GM21576 (cell line): ENCODE results near the gene PPP2R3B.
"Not testable (repeated sequence)": the region's sequence is repeated elsewhere in the genome, so short reads cannot be mapped to it uniquely, and the experiment has no call there.

Experiments used
- ATAC-seq: cut with Tn5 transposase; IDR thresholded peaks from one replicate; pipeline ENCODE4 v1.9.1; 2021; ENCODE audit warnings: mild to moderate bottlenecking, moderate library complexity; ENCODE audit not compliant: unreplicated experiment

The PPP2R3B gene

DNA sequence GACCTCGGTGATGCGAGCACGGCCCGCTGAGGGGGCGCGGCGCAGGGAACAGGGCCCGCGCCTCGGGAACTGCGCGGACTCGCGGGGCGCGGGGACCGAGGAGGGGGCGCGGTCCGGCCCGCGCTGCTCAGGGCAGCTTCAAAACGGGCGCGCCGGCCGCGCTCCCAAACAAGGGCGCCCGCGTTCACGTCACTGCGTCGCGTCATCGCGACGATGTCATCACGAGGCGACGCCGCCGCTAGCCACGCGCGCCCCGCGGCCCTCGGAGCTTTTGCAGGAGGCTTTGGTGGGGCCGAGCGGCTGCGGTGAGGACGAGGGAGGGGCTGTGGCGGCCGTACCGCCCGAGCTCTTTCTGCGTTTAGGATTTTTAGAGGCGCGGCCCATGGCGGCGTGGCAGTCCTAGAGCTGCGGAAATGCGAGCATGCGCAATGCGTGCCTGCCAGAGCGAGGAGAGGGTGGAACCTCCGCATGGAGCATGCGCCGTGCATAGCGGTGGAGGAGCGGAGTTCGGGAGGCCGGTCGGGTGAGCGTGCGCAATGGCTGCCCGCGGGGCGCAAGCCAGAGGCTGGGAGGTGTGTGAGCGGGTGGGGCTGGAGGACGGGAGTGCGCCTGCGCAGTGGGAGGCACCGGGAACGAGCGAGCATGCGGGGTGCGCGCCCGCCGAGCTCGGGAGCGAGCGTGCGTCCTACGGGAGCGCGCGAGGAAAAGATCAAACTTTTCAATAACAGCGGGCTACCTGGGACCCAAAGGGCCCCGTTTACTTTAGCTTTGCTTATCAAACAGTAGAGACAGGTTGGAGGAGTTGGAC is at the start of gene PPP2R3B:
Gene PPP2R3B (minus strand): TSS at position 140 of the 808 bp plus-strand sequence. CDS start 216 bp downstream, outside the sequence.
- peak; percentile 98 for ATAC-seq

- ATAC-seq, result no peak
Observed at GRCh38 chrX:435536-436122, 48.9 kb upstream of the PPP2R3B start.

DNA sequence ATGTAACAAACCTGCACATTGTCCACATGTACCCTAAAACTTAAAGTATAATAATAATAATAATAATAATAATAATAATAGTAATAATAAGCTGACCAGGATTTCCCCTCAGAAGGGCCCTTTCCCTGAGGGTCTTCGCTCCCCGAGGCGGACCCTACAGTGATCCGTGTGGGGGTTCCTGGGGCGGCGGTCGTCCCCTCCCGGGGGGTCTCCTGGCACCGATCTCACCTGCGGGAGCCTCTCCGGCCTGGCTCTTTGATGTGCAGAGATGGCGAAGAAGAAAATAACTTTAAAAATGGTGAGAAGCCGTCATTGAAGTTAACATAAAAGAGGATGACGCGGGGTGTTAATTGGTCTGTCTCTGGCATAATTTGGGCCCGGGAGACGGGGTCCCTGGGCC is 48.2 kb upstream of the PPP2R3B start:
- no peak for ATAC-seq

DNA sequence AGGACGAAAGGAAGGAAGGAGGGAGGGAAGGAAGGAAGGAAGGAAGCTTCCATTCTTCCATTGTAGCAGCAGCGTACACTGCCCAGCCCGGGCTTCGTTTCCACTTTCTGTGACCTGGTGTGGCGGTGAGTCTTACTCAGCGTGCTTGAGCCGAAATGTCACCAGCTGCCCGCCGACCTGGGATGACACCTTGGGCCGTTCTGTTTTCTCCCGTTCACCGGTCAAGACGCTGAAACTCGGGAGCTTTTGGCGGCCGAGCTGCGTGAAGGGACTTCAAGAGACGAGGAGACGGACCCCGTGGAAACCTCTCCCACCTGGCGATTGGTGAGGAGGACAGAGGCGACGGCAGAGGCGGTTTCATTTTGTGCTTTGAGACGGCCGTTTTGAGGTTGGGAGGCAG is 47.1 kb upstream of the PPP2R3B start:
- no peak for ATAC-seq

- ATAC-seq, result not testable (repeated sequence)
Observed at GRCh38 chrX:432666-433065, 46.0 kb upstream of the PPP2R3B start.

DNA sequence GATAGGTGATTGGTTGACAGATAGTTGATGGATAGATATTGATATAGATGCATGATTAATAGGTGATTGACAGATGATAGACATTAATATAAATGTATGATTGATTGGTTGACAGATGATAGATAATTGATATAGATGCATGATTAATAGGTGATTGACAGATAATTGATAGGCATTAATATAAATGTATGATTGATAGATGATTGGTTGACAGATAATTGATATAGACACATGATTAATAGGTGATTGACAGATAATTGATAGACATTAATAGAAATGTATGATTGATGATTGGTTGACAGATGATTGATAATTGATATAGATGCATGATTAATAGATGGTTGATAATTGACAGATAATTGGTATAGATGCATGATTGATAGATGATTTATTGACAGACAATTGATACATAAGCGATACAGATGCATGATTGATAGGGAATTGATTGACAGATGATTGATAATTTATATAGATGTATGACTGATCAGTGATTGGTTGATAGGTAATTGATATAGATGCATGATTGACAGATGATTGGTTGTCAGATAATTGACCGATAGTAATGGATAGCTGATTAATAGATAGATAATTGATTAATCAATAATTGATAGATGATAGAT is 44.9 kb upstream of the PPP2R3B start:
- no peak for ATAC-seq

DNA sequence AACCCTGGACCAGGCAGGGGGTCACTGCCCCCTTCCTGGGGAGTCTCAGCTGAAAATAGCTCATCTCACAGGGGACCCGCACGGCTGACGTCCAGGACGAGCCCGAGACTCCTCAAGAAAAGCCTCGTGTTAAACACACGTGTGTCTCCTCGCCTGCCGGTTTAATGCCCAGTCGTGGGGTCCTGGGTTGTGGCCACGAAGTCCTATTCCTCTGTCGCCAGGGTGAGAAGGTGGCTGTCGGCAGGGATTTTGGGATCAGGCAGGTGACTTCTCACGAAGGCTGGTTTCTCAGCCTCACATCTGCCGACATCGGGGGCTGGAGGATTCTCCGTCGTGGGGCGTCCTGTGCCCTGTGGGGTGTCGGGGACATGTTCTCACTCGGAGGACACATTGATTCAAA is 44.3 kb upstream of the PPP2R3B start:
- no peak for ATAC-seq

DNA sequence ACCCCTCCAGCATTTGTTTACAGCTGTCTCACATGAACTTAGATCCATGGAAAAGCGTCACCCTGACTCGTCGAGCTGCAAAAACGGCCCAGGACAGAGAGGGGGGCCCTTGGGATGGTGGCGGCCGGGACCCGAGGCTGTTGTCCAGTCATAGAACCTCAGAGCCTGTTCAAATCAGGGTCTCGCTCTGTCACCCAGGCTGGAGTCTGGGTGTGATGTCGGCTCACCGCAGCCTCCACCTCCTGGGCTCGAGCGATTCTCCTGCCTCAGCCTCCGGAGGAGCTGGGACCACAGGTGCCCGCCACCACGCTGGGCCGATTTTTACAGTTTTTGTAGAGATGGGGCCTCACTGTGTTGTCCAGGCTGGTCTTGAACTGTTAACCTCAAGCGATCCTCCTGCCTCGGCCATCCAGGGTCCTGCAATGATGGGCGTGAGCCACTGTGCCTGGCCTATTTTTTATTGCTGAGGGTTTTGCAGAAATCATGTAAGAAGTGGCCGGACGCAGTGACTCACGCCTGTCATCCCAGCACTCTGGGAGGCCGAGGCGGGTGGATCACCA is 42.6 kb upstream of the PPP2R3B start:
- ATAC-seq, result no peak

- ATAC-seq, result no peak
Observed at GRCh38 chrX:427812-428725, 41.4 kb upstream of the PPP2R3B start.

DNA sequence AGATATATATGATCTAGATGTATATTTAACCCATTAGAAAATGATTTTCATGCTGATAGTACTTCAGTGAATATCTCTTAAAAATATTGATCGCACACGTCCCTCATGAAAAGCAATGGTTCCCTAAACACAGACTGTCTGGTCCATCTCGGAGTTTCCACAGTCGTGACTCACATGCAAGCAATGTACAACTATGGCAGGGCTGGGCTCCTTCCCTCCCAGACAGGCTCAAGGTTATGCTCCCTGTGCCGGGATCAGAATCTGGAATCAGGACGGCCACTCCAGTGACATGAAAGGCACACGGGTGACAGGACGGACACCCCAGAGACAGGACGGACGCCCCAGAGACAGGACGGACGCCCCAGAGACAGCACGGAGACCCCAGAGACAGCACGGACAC is 40.2 kb upstream of the PPP2R3B start:
- no peak for ATAC-seq

GRCh38 chrX:425056-425455 is 38.3 kb upstream of the PPP2R3B start:
- no peak for ATAC-seq

GRCh38 chrX:421646-422391 is 35.1 kb upstream of the PPP2R3B start:
- ATAC-seq, result no peak

- ATAC-seq, result no peak
Observed at GRCh38 chrX:420496-421223, 34.0 kb upstream of the PPP2R3B start.

GRCh38 chrX:418927-419729 is 32.4 kb upstream of the PPP2R3B start:
- ATAC-seq, result no peak

GRCh38 chrX:415498-415897 is 28.8 kb upstream of the PPP2R3B start:
- not testable (repeated sequence) for ATAC-seq

DNA sequence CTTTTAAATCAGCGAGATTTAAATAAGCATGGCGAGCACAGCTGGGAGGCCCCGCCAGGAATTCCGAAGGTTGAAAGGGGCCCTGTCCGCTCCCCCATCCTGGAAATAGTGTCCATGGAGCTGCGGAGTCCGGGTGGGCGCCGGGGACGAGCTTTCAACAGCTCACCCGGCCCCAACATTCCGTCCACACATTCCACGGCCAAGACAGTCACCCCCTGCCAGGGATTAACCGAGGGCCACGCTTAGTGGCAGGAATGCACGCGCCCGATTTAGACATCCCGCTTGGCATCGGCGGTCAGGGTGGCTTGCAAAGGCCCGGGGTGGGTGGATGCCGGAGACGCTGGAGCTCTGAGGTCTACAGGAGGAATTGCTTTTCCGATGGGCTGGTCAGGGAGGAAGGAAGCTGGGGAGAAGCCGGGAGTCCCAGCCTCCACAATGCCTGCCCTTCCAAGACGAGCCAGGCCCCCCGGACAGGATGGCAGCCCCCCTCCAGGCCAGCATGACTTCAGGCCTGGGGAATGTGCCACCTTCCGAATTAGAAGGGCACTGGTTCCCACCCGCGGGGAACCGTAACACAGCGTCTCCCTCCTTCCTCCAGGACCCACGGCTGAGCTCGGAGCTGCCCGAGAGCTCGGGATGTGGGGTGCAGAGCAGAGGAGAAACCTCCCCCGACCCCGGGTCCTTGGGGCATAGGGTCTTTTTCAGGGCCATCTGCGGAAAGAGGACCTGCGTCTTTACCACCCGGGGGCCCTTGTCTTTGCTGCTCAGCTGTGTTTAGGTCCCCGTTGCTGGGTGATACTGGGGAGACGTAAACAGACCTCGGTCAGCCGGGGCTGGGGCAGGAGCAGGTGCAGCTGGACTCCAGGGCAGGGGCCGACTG is 26.9 kb upstream of the PPP2R3B start:
- ATAC-seq, result no peak

- ATAC-seq, result no peak
Observed at GRCh38 chrX:410296-410695, 23.6 kb upstream of the PPP2R3B start.

DNA sequence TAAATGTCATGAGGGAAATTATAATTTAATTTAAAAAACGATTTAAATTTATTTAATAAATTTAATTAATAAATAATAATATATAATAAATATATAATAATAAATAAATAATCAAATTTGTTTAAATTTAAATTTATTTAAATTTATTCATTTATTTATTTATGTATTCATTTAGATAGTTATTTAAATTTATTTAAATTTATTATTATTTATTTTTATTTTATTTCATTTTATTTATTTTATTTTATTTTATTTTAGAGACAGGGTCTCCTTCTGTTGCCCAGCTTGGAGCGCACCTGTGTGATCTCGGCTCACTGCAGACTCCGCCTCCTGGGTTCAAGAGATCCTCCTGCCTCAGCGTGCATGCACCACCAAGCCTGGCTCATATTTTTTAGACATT is 18.4 kb upstream of the PPP2R3B start:
- no peak for ATAC-seq
